ENCODE data around the gene SERPINA1. TPM values are rescaled to one million over a fixed set of nuclear protein-coding genes. Genes with fewer than 3 reads are reported as not detected.

Gene SERPINA1
- not detected in 2 replicates for total RNA-seq

GRCh38 chr14:94388384-94389103 is at the start of gene SERPINA1:
Gene SERPINA1 (minus strand): TSS chr14:94388602. CDS start chr14:94383237, 5,365 bp downstream.

GRCh38 chr14:94366146-94366915 is 22.1 kb downstream of the SERPINA1 start, which contains the start of gene SERPINA2:
Gene SERPINA2 (minus strand): TSS chr14:94366698.

Other genes with a start within 250 kb of the SERPINA1 start
- gene PPP4R4, start 214.3 kb downstream of the SERPINA1 start, total RNA-seq = not detected in 2 replicates
- not detected in 2 replicates for gene SERPINA10, start 95.3 kb downstream of the SERPINA1 start, total RNA-seq
- gene SERPINA6, start 65.3 kb downstream of the SERPINA1 start, total RNA-seq = not detected in 2 replicates
- gene SERPINA2, start 21.9 kb downstream of the SERPINA1 start, total RNA-seq = not detected in 2 replicates
- not detected in 2 replicates for gene SERPINA11, start 64.2 kb upstream of the SERPINA1 start, total RNA-seq
- not detected in 2 replicates for gene SERPINA9, start 87.6 kb upstream of the SERPINA1 start, total RNA-seq
- gene SERPINA12, start 120.9 kb upstream of the SERPINA1 start, total RNA-seq = not detected in 2 replicates
- not detected in 2 replicates for gene SERPINA4, start 172.8 kb upstream of the SERPINA1 start, total RNA-seq
- 1.1 and 1.5 TPM in 2 replicates for gene SERPINA5, start 192.8 kb upstream of the SERPINA1 start, total RNA-seq
- gene SERPINA3, start 223.8 kb upstream of the SERPINA1 start, total RNA-seq = 324 and 530 TPM in 2 replicates